Tongue (tissue), 2 donors: ENCODE results near the gene HDAC4. TPM values are rescaled to one million over a fixed set of nuclear protein-coding genes. Genes with fewer than 3 reads are reported as not detected.

ENCODE experiments used
- DNase-seq: peaks from one replicate; pipeline ENCODE4 v3.0.0-alpha.2; 2015
- total RNA-seq: library from RNA; depleted of rRNA; stranded (reverse); fragments of >200 nt; gene quantifications from one replicate; pipeline ENCODE4 v1.2.3, GENCODE V29; 2014

The HDAC4 gene
- total RNA-seq, 1 donor from 2014 or later, result 34.2 TPM

DNA sequence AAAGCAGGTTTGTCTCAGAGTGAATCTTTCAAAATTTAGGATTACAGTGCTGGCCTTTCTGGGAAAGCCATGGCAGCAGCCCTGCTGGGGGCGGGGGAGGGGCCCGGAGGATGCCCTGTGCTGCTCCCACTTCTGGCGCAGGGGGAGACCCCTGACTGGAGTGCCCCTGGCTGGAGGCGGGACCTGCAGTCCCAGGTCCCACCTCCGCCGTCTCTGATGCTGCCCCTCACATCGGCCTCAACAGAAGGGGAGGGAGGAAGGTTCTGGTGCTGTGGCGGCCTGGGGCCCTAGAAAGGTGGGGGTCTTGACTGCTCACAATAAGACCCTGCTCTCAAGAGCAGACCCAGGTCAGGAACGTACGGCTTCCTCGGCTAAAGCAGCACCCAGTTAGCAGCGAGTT lies 336.6 kb downstream of the HDAC4 start:
- no peak for DNase-seq

GRCh38 chr2:239062743-239063142 lies 338.1 kb downstream of the HDAC4 start:
- no peak for DNase-seq

DNA sequence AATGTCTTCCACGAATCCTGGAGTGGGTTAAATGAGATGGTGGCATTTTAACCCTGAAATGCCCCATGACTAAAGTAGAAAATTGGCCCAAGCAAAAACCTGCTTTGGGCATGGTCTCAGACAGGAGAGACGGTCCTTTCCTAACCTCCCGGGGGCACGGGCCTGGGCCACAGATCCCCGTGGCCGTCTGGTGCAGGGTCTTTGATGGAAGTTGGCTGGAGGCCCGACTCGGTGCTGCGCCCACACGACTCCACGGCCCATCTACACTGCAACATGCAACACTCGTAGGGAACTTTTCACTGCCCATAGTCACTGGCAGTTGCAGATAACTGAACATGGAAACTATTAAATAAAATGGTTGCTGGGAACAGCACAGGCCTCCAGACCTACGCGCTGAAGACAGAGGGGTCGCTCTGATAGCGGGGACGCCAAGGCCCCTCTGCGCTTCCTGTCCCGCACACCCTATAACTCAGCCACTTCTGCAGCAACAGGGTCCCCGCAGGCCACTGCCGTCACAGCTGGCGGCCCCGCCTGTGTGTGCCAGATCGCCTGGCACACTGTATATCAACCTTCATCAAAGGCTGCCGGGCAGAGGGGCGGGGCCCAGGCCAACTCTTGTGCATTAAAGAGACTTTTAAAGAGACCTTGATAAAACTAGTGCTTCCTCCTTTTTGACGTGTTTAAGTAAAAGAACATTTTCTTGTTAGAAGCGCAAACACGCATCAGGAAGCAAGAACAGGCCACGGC lies 338.8 kb downstream of the HDAC4 start:
- DNase-seq, result no peak

DNA sequence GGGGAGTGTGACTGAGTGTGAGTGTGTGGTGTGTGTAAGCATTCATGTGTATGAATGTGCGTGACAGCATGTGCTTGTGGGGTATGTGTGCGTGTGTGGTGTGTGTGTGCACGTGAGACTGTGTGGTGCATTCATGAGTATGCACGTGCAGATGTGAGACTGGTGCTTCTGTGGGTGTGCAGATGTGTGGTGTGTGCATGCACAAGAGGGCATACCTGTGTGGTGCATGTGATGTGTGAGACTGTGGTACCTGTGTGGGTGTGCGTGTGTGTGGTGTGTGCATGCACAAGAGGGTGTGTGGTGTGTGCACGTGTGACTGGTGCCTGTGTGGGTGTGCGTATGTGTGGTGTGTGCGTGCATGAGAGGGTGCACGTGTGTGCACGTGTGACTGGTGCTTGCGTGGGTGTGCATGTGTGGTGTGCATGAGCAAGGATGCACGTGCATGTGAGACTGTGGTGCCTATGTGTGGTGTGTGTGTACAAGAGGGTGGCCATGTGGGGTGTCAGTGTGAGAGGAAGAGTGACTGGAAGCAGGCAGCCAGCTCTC lies 339.6 kb downstream of the HDAC4 start:
- DNase-seq, result no peak

- no peak for DNase-seq
These were observed 340.1 kb downstream of the HDAC4 start for GRCh38 chr2:239060676-239061075.

DNA sequence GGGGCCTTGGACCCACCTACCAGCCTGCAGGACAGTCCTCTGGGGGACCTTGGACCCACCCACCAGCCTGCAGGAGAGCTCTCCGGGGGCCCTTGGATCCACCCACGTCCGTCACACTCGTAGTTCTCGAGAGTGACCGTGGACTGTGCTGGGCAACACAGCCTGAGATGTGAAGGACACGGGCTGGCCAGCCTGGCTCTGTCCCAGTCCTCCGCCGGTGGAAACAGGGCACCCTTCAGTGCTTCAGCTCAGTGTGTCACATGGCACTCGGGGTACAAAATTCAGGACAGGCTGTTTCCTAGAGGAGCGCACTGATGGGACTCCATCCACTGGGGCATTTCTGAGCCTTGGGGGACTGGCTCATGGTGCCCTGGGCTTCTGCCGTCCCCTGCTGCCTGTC lies 341.0 kb downstream of the HDAC4 start:
- DNase-seq, result no peak

DNA sequence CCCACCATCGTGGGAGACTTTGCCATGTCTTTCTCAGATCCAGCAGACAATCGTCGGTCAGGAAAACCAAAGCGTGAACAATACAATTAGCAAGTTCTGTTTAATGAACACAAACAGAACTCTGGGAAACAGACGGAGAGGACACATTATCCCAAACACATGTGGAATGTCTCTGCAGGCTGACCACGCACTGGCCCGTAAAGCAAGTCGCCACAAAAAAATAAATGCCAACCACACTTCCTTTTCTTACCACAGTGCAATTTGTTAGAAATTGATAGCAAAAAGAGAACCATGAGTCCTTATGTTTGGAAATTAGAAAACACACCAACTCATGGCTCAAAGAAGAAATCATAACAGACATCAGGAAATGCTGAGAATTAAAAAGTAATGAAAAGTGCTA lies 342.1 kb downstream of the HDAC4 start:
- DNase-seq, result no peak

DNA sequence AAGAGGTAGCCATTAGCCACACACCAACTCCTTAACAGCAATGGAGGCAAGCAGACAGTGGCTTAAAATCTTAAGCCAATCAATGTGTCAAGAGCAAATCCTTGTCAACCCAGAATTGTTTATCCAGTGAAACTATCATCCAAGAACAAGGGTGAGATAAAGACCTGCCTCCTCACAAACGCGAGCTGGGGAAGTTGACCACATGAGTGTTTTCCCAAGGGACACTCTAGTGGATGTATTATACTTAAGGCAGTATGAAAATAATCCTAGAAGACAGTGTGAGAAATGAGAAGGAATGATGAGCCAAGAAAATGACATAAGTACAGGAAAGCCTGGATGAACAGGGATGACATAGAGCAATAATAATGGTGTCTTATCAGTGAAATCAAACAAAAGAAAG lies 343.3 kb downstream of the HDAC4 start:
- no peak for DNase-seq

- no peak for DNase-seq
These were observed 344.2 kb downstream of the HDAC4 start for GRCh38 chr2:239056611-239057010.

DNA sequence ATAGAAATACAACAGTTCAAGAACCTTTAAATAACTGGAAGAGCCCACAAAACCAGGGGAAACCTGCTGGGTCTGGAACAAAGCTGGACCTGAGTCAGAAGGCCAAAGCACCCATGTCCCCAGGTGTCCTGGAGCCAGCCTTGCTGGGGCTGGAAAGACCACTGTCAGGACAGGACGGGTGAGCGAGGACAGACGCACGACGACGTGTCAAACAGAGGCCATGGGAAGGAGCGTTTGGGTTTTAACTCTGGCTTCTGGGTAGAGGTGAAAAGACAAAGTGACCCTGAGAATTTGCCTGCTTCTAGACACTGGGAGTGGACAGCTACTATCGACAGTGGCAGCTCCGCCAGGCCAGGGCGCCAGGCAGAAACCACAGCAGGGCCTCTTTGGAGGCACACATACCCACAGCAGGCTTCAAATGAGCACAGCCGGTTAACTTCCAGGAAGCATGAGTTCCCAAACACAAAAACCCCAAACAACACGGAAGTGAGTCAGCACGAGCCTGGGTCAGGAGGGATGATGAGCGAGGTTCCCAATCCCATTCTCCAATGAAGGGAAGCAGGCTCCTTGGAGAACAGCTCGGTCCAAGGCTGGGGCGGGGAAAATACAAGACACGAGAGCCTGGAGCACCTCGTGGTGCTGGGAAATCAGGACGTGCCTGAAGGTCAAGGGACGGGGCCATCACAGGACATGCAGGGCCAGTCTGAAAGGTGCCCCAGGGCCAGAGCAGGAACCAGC lies 344.9 kb downstream of the HDAC4 start:
- no peak for DNase-seq

DNA sequence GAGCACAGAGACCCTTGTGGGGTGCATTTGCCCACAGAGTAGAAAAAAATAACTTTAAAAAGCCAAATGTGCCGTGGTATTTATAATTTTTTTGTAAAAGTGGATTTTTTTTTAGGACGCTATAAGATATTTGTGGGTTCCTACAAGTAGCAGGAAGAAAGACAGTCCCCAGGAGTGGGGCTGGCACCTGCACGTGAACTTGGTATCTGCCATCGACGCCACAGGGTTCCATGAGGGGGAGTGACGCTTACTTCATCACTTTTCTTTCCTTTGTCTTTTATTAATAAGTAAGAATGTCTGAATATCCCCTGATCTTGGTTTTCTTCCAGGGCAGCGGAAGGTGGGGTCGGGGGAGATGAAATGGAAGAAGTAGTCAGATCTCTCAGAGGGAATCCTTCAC lies 345.9 kb downstream of the HDAC4 start:
- no peak for DNase-seq

- DNase-seq, result no peak
These were observed 346.9 kb downstream of the HDAC4 start for GRCh38 chr2:239053801-239054503.

- no peak for DNase-seq
These were observed 347.8 kb downstream of the HDAC4 start for GRCh38 chr2:239052798-239053665.

GRCh38 chr2:239051891-239052445 lies 348.9 kb downstream of the HDAC4 start:
- DNase-seq, result no peak

GRCh38 chr2:239050252-239050649 lies 350.6 kb downstream of the HDAC4 start:
- no peak for DNase-seq

DNA sequence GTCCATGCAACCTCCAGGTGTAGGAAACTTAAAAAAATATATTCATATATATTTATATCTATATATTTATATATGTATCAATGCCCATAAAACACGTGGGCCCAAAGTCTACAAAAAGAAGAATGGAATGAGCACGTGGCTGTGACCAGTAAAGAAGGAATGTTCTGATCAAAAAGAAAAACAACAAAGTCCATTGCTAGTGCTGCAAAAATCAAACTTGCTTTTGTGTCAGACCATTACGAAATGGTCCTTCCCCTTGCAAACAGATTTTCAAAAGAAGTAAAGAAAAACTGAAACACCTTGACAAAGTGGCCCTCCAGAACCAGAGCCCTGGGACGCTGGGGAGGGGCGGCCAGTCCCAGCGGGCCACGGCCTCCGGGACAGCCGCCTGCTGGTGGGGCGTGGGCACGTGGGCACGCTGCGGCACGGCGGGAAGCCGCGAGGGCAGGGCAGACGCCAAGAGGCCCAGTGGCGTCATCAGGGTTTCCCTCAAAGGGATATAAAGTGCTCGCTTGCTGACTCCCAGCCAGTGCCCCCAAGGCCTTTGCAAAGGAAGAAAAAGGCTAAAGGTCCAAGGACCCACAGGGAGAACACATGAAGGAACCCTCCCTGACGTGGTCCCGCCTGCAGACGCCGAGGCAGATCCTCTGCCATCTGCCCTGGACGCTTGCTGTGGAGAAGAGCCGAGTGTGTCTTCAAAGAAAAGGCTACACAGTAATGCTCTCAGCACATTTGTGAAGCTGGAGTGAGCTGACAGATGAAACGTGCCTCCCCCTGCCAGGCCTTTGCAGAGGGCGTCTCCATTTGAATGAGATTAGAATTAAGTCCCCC lies 351.2 kb downstream of the HDAC4 start:
- DNase-seq, result no peak

DNA sequence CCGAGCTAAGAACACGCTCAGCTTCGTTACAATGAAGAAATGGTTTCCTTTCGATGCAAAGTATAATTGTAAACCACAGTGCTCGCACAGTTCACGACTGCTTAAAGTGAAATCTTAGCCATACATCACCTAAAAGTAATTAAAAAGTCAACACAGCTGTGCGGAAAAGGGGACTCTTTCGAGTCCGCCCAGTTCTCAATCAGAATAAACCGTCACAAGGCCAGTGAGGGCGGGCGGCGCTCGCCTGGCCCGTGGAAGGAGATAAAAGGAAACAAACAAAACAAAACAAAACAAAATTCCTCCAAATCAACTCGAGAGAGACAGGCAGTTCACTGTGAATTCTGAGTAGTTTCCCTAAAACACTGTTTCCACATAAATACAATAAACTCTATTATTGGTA lies 352.1 kb downstream of the HDAC4 start:
- no peak for DNase-seq

DNA sequence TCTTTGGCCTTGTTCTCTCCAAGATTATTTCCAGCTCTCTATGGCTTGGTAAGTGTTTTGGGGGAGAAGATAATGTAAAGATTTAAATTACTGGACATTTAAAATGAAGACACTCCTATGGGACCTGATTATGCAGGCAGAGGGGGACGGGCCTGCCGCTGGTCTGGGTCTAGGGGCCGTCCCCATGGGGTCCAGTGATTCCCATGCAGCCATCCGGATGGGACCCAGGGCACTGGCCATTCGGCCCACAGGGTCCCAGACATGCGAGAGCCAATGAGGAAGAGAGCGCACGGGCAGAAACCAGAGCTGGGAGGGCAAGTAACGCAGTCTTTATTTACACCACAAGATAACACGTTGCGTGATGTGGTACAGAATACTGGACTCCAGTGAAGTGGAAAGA lies 353.0 kb downstream of the HDAC4 start:
- DNase-seq, result no peak

GRCh38 chr2:239047420-239047819 lies 353.4 kb downstream of the HDAC4 start:
- DNase-seq, result no peak

GRCh38 chr2:239046822-239047221 lies 354.0 kb downstream of the HDAC4 start:
- DNase-seq, result no peak

- no peak for DNase-seq
These were observed 356.5 kb downstream of the HDAC4 start for GRCh38 chr2:239044336-239044735.
